GM19324 (cell line): ENCODE measurements around the gene RBPJ.

ENCODE experiments used
- ATAC-seq: cut with Tn5 transposase; IDR thresholded peaks from one replicate; pipeline ENCODE4 v1.9.1; 2021; ENCODE audit warnings: mild to moderate bottlenecking, moderate library complexity; ENCODE audit not compliant: unreplicated experiment, low FRiP score

The RBPJ gene

GRCh38 chr4:26476545-26476944, 155.7 kb downstream of the RBPJ start:
- ATAC-seq, result no peak

DNA sequence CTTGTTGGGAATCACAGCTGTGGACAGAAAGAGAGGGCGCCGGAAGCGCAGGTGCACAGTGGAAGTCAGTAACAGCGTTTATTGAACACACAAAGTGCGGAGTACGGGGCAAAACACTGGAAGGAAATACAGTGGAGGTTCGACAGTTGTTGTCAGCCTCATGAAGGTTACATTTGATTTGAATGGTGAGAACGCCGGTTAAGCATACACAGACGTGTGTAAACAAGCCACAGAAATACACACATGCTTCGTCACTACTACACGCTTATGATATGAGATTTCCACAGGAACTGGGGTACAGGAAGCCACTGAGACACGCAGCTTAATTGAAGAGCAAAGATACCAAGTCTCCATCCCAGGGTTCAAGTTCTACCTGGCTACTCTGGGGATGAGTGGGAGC, 157.5 kb downstream of the RBPJ start:
- ATAC-seq, result no peak

- no peak for ATAC-seq
Observed at GRCh38 chr4:26482508-26483462, 162.0 kb downstream of the RBPJ start.

- ATAC-seq, result no peak
Observed at GRCh38 chr4:26484032-26484515, 163.3 kb downstream of the RBPJ start.

DNA sequence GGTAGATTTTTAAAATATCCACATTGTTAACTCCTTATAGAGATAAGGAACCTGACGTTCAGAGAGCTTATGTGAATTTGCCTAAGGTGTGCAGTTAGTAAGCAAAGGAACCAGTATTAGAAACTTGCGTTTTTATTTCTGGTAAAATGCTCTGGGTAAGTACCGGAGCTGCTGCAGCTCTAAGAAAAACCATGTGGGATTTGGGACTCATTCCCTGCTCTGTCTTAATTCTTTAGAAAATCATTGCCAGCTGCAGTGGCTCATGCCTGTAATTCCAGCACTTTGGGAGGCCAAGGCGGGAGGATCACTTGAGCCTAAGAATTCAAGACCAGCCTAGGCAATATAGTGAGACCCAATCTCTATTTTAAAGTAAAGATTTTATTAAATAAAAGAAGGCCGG, 163.7 kb downstream of the RBPJ start:
- no peak for ATAC-seq
